Left renal pelvis (tissue), 4 donors: ENCODE data around the gene RBM39. TPM values are rescaled to one million over a fixed set of nuclear protein-coding genes. Genes with fewer than 3 reads are reported as not detected.
"Not testable (repeated sequence)": the region's sequence is repeated elsewhere in the genome, so short reads cannot be mapped to it uniquely, and the experiment has no call there.

Experiments used
- DNase-seq, 4 donors: peaks; one replicate each; pipeline ENCODE4 v3.0.0-alpha.2; 2013; ENCODE audit warnings: low read depth in 4 of 4, low spot score in 3 of 4
- polyA plus RNA-seq, 4 donors: library from polyadenylated mRNA; unstranded; fragments of 120-200 nt; gene quantifications; one replicate each; pipeline ENCODE4 v1.2.1, GENCODE V29; 2013; ENCODE audit not compliant: insufficient read length in 4 of 4

RBM39 gene
- polyA plus RNA-seq, 4 donors = 401 to 678 (median 570) TPM

DNA sequence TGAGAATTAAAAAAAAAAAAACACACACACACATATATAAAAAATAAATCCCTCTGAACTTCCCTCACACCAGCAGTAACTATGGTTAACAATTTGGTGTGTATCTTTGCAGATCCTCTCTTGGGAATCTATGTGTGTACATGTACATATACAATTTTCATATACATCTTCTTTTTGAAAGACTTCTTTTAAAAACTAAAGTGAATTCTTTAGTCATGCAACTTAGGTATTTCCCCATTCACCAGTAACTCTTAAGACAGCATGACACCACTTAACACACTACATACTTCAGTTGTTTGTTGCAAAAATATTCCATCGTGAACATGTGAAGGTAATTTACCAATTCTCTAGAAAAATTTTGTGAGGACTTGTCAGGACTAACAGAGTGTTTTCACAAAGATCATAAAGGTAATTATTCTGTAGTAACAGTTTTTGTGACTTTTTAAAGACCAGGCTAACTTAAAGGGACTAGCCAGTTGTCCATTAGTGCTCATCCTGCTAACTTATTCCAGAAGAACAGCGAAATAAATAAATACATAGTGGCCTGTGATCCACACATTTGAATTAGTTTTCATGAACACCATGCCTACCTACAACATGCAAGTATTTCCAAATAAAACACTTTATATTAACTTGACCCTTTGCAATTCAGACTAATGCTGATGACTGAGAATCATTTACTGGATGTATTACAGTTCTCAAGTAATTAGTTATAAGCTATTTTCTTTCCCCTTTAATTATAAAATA lies 12.1 kb downstream of the RBM39 start:
- no peak for DNase-seq

DNA sequence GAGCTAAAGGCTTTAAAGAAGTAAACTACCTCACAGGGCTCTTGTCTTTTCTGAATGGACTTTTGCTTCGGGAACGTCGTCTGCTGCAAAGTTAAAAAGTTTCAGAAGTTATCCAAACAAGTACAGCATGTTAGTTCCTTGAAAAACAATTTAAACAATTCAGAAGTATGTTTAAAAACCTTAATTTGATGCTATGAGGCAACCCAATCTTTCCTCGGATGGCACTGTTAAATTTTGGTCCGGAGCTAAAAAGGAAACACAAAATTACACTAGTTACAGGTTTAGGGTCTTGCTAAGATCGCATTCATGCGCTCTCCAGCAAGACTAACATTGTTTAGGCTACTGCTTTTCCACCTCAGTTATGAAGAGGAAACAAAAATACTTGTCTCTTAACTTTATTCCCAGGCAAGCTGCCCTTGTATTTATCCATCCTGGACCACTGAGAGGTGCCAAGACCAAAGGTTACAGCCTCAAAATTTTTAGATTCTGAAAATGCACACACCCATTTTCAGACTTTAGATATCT lies 12.7 kb downstream of the RBM39 start:
- no peak for DNase-seq

DNA sequence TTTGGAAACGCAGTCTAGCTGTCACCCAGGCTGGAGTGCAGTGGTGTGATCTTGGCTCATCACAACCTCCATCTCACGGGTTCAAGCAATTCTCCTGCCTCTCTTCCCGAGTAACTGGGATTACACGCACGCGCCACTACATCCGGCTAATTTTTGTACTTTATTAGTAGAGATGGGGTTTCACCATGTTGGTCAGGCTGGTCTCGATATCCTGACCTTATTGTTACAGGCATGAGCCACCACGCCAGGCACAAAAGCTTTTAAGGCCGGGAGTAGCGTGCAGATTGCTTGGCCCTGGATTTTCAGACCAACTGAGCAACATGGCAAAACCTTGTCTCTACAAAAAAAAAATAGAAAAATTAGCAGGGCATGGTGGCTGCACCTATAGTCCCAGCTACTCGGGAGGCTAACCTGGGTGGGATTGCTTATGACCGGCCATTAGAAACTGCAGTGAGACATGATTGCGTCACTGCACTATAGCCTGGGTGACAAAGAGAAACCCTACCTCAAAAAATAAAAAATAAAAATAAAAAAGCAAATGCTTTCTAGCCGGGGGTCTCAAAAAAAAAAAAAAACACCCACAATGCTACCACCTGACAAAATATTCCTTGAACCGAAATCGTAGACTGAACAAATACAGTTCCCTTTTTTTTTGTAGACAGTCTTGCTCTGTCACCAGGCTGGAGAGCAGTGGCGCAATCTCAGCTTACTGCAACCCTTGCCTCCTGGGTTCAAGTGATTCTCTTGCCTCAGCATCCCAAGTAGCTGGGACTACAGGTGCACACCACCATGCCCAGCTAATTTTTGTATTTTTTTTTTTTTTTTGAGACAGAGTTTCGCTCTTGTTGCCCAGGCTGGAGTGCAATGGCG lies 15.0 kb downstream of the RBM39 start:
- no peak for DNase-seq

DNA sequence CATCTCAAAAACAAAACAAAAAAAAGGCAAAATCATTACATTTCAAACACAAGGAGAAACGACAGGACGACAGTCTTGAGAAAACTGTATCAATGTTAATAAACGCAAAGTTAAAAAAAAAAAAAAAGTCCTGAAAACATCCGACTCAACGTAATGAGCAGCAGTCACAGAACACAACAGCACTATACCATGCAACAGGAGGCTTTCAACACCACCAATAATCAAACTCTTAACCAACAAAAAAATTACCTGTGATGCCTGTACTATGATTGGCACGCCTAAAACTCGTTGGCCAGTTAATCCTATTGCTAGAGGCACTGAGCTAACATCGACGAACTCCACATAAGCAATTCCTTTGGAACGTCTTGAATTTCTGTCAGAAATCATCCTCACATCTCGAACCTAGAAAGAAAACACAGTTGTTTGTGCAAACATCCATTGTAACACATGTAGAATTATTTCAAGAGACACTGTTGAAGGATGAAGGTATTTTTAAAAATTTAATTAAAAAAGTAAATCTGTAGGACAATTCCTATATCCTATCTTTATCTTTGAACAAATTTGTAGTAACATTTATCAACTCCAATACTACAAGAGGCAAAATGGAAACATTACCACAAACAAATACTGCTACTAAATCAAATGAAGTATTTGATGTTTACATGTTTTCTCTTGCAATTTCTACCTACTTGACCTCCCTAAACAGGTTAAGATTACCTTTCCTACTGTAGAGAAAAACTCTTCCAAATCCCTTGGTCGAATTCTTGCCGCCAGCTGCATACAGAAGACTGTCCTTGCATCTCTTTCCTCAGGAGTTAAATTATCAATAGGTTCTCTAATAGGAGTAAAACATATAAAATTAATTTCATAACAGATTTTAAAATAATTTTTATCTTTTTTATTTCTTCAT lies 17.5 kb downstream of the RBM39 start:
- DNase-seq = no peak

DNA sequence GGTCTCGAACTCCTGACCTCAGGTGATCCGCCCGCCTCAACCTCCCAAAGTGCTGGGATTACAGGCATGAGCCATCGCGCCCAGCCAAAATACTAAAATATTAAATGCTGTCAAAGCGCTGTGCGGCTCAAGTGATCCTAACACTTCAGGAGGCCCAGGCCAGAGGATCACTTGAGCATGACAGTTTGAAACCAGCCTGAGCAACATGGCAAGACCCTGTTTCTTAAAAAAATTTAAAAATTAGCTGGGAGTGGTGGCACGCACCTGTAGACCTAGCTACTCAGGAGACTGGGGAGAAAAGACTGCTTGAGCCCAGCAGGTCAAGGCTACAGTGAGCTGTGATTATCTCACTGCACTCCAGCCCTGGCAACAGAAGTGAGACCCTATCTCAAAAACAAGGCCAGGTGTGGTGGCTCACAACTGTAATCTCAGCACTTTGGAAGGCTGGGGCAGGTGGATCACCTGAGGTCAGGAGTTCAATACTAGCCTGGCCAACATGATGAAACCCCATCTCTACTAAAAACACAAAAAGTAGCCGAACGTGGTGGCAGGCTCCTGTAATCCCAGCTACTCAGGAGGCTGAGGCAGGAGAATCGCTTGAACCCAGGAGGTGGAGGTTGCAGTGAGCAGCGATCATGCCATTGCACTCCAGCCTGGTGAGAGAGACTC lies 18.3 kb downstream of the RBM39 start:
- not testable (repeated sequence) for DNase-seq

DNA sequence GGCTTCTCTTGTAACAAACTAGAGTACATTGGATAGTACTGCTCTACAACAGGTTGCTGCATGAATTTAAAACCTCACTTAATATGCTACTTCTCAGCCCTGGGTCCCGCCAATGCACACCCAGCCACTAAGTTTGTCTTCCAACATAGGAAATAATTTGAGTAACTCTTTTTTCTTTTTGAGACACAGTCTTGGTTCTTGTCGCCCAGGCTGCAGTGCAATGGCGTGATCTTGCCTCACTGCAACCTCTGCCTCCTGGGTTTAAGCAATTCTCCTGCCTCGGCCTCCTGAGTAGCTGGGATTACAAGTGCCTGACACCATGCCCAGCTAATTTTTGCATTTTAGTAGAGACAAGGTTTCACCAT lies 18.8 kb downstream of the RBM39 start:
- DNase-seq = not testable (repeated sequence)

DNA sequence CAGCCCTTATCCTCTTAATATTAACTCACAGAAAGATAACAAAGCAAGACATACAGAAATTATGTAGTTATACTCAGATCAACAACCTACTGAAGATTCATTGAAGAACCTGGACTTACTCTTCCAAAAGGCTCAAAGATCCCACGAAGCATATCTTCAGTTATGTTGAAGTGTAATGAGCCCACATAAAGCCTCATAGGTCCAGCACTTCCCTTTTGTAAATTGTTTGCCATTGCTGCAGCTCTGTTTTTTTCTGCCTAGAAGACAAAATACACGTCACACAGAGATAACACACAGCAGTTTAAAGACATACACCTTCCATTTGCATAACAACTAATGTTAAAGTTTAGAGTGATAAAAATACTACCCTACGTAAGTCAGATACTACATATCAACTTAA lies 20.4 kb downstream of the RBM39 start:
- no peak for DNase-seq

DNA sequence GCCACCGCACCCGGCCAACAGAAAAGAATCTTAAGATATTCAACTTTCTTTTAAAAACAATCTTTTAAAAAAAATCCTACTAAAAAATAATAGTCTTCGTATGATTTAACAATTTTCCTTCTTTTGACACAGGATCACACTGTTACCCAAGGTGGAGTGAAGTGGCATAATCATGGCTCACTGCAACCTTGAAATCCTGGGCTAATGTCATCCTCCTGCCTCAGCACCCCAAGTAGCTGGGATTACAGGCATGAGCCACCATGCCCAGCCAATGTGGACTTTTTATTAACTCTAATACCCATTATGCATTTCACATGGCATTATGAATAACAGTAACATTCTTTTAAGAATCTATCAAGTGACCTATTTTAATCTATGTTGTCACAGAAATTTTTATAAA lies 20.8 kb downstream of the RBM39 start:
- DNase-seq = no peak

DNA sequence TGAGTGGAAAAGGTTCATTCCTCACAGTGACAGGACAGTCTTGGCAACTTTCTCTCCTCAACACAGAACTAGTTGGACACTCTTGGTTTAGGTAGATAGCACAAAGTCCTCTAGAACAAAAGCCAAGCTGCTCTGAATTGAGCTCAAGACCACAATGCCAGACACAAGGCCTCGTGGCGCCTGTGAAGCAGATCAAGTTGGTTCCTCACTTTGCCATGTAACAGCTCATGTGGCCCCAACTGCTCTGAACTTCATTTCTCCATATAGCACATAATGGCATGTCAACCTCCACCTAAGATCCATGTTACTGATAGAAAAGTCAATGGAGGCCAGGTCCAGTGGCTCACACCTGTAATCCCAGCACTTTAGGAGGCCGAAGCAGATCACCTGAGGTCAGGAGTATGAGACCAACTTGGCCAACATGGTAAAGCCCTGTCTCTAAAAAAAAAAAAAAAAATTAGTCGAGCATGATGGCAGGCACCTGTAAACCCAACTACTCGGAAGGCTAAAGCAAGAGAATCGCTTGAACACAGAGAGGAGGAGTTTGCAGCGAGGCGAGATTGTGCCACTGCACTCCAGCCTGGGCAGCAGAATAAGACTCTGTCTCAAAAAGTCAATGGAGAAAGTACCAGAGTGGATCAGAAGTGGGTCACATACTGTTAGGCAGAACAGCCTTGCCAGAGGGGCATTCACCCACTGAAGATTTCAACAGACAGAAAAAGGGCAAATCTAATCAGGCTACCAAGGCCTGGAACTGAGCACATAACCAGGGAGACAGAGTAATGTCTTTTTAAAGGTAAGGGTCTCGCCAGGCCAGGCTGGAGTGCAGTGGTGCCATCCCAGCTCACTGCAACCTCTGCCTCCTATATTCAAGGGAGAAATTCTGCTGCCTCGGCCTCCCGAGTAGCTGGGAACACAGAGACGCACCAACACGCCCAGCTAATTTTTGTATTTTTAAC lies 21.6 kb downstream of the RBM39 start:
- DNase-seq = no peak

DNA sequence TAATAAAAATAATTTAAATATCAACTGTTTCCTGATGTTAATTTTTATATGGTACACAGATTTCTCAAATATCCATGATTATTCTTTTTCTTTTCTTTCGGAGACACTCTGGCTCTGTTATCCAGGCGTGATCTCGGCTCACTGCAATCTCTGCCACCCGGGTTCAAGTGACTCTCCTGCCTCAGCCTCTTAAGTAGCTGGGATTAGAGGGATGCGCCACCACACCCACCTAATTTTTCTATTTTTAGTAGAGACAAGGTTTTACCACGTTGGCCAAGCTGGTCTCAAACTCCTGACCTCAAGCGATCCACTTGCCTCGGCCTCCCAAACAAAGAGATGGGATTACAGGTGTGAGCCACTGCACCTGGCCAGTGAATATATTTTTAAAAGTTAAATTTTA lies 22.3 kb downstream of the RBM39 start:
- no peak for DNase-seq

DNA sequence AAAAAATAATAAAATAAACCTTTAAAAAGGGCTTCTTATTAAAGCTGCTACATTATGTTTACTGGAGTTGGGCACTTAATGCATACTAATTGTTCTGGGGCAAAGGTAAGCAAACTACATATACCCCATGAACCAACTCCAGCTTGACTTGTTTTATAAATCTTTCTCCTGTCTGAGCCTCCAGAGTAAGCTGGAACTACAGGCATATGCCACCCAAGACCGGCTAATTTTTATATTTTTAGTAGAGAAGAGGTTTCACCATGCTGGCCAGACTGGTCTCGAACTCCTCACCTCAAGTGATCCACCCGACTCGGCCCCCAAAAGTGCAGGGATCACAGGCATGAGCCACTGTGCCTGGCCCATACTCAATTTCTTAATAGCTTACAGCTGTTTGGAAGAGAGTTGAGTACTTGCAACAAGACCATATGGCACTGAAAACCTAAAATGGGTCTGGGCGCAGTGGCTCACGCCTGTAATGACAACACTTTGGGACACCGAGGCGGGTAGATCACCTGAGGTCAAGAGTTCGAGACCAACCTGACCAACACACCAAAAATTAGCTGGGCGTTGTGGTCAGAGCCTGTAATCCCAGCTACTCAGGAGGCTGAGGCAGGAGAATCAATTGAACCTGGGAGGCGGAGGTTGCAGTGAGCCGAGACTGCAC lies 23.0 kb downstream of the RBM39 start:
- DNase-seq = no peak

DNA sequence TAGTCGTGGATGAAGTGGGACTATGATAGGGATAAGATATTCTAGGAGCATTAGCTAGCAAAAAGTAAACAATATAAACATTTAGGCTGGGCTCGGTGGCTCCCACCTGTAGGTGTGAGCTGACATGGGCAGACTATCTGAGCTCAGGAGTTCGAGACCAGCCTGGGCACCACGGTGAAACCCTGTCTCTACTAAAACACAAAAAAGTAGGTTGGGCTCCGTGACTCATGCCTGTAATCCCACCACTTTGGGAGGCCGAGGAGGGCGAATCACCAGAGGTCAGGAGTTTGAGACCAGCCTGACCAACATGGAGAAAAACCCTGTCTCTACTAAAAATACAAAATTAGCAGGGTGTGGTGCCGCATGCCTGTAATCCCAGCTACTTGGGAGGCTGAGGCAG lies 23.7 kb downstream of the RBM39 start:
- DNase-seq = not testable (repeated sequence)

DNA sequence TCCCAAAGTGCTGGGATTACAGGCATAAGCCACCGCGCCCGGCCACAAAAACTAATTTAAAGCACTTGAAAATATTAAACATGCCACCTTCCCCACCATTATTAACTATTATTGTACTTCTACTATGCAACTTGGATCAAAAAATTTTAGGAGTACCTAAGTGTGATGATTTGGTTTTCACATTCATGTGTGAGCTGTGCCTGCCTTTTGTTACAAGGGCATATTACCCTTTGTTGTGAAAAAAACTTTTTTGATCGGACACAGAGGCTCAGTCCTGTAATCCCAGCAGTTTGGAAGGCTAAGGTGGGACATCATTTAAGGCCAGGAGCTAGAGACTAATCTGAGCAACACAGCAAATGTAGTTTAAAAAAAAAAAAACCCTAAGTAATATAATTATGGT lies 25.7 kb downstream of the RBM39 start:
- DNase-seq = no peak

DNA sequence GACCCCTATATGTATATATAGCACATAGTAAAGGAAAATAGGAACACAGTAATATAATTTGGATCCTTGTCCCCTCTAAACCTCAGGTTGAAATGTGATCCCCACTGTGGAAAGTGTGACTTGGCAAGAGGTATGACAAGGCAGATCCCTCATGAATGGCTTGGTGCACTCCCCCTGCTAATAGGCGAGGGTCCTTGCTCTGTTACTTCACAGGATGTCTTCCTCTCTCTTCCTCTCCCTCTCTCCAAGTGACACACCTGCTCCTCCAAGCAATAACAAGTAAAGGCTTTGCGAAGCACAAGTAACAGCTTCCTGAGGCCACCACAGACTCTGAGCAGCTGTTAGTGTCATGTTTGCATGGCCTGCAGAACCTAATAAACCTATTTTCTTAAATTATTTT lies 26.4 kb downstream of the RBM39 start:
- DNase-seq = no peak

DNA sequence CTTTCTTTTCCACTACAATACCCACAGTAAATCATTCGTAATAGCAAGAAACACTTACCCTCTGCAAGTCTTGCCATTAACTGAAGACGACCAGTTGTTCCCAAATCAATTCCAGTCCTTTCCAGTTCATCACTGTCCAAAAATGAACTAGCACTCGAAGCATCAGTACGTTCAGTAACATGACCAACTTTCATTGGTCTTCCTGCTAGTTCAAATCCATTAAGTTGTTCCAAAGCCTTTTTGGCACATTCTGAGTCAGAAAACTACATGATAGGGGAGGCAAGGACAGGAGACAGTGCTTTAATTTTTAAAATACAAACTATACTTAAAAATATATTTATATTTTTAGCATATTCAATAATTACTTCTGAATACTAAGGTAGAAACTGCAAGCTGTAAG lies 27.9 kb downstream of the RBM39 start:
- no peak for DNase-seq

DNA sequence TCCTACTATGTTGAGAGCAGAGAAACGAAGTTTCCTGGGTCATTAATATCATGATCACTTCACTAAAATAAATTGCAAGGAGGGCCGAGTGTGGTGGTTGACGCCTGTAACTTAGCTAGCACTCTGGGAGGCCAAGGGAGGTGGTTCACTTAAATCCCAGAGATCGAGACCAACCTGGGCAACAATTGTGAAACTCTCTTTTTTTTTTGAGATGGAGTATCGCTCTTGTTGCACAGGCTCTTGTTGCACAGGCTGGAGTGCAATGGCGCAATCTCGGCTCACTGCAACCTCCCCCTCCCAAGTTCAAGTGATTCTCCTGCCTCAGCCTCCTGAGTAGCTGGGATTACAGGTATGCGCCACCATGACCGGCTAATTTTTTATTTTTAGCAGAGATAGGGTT lies 28.9 kb downstream of the RBM39 start:
- DNase-seq = not testable (repeated sequence)

DNA sequence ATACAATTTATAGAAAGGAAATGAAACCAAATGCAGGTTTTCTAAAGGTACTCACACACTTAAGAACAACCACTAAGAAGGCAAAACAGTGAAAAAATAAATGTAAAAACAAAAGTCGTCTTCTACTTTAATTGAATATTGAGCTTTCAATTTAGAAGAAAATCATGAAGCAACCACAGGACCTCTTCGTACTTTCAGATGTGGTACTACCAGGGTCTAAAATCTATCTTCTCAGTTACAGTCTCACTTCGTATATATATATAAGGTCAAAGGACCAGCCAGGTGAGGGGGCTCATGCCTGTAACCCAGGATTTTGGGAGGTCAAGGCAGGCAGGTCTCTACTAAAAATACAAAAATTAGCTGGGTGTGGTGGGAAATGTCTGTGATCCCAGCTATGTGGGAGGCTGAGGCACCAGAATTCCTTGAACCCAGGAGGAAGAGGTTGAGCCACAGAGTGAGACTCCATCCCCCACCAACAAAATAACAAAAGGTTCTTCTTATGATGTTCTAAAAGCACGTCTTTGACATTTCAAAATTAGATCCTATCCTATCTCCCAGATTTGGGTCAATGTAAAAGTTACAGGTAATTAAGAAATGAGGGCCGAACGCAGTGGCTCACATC lies 30.4 kb downstream of the RBM39 start:
- no peak for DNase-seq
